PC-3 (cell line): ENCODE results near the gene CCDC192. TPM values are rescaled to one million over a fixed set of nuclear protein-coding genes. Genes with fewer than 3 reads are reported as not detected.

Experiments
- ATAC-seq: fragments of 200-7000 bp; cut with Tn5 transposase; 2 replicates; pipeline ENCODE4 v1.9.1; 2020; ENCODE audit warnings: mild to moderate bottlenecking, moderate library complexity
- BruUV-seq: library from RNA; stranded (reverse); fragments of 400-500 nt; replicated peaks from 2 replicates; lab custom pipeline; 2021; lab: Mats Ljungman, UMichigan
- CTCF ChIA-PET: fragments of 300-600 bp; sonication (Branson Sonifier 250); formaldehyde crosslinking; loops from one replicate; lab custom pipeline; 2022; ENCODE audit warnings: antibody characterized with exemption; lab: Charles Lee
- POLR2A ChIA-PET: fragments of 300-600 bp; sonication (Branson Sonifier 250); formaldehyde crosslinking; loops from one replicate; lab custom pipeline; 2022; ENCODE audit warnings: antibody characterized with exemption; ENCODE audit not compliant: unreplicated experiment; lab: Charles Lee
- DNase-seq: peaks from one replicate; pipeline ENCODE4 v3.0.0-alpha.2; 2015
- H2AFZ ChIP-seq: fragments of 300-600 bp; sonication (generic); 2 replicates; pipeline ENCODE4 v1.6.0; 2016; ENCODE audit warnings: antibody characterized with exemption, low read length
- H3F3A ChIP-seq: fragments of 300-600 bp; sonication (generic); one replicate; pipeline ENCODE4 v1.6.0; 2017; ENCODE audit warnings: antibody characterized with exemption, low read length, control low read depth, mild to moderate bottlenecking; ENCODE audit not compliant: unreplicated experiment
- H3K27ac ChIP-seq: fragments of 300-600 bp; sonication (generic); 2 replicates; pipeline ENCODE4 v1.5.1; 2016; ENCODE audit warnings: mild to moderate bottlenecking, low read length
- H3K27me3 ChIP-seq: fragments of 300-600 bp; sonication (generic); 2 replicates; pipeline ENCODE4 v1.6.1; 2016; ENCODE audit warnings: low read length, mixed read lengths
- H3K36me3 ChIP-seq: fragments of 300-600 bp; sonication (generic); 2 replicates; pipeline ENCODE4 v1.6.1; 2016; ENCODE audit warnings: low read depth, mixed run types, low read length, mixed read lengths
- H3K4me1 ChIP-seq: fragments of 300-600 bp; sonication (generic); 2 replicates; pipeline ENCODE4 v1.5.1; 2016; ENCODE audit warnings: low read length; ENCODE audit not compliant: insufficient read depth
- H3K4me2 ChIP-seq: fragments of 300-600 bp; sonication (generic); 2 replicates; pipeline ENCODE4 v1.6.0; 2016; ENCODE audit warnings: low read length
- H3K4me3 ChIP-seq: fragments of 300-600 bp; sonication (generic); 2 replicates; pipeline ENCODE4 v1.5.1; 2016; ENCODE audit warnings: mild to moderate bottlenecking, low read length, mixed read lengths
- H3K79me2 ChIP-seq: fragments of 300-600 bp; sonication (generic); 2 replicates; pipeline ENCODE4 v1.6.1; 2017; ENCODE audit warnings: low read length, mixed read lengths
- H3K9ac ChIP-seq: fragments of 300-600 bp; sonication (generic); 2 replicates; pipeline ENCODE4 v1.6.0; 2016; ENCODE audit warnings: mild to moderate bottlenecking, low read length
- H3K9me2 ChIP-seq: fragments of 300-600 bp; sonication (generic); replicated peaks from 2 replicates; pipeline ENCODE4 v1.6.1; 2016; ENCODE audit warnings: mixed run types, low read length, mixed read lengths
- H3K9me3 ChIP-seq: fragments of 300-600 bp; sonication (generic); 2 replicates; pipeline ENCODE4 v1.6.1; 2016; ENCODE audit warnings: low read length, mixed read lengths
- H4K20me1 ChIP-seq: fragments of 300-600 bp; sonication (generic); 2 replicates; pipeline ENCODE4 v1.6.1; 2016; ENCODE audit warnings: low read length, mixed read lengths
- EZH2 ChIP-seq: fragments of 300-600 bp; sonication (generic); IDR thresholded peaks from one replicate; pipeline ENCODE4 v1.6.1; 2017; ENCODE audit warnings: antibody characterized with exemption, mild to moderate bottlenecking, low read length; ENCODE audit not compliant: unreplicated experiment
- EZH2phosphoT487 ChIP-seq: fragments of 300-600 bp; sonication (generic); IDR thresholded peaks from 2 replicates; pipeline ENCODE4 v1.6.1; 2018; ENCODE audit warnings: mild to moderate bottlenecking, antibody characterized with exemption, low read length, borderline replicate concordance
- intact Hi-C: fragments of 100-400 bp; cut with micrococcal nuclease; formaldehyde crosslinking; loops from 2 replicates; pipeline ENCODE4 v1.9.0; 2023
- total RNA-seq: library from RNA; depleted of rRNA; stranded (reverse); fragments of >200 nt; gene quantifications from 2 replicates; pipeline ENCODE4 v1.2.3, GENCODE V29; 2014
- TF ChIP-seq, protein P1 (sequence below): fragments of 300-600 bp; sonication (generic); conservative IDR thresholded peaks from 2 replicates; pipeline ENCODE4 v1.5.1; 2017; ENCODE audit warnings: antibody characterized with exemption, low read depth, mild to moderate bottlenecking, low read length

CCDC192 gene
- total RNA-seq, 1 experiment from 2014 or later: not detected

- intact Hi-C loops: no loop called here
- POLR2A ChIA-PET: no interaction called here
- no TSS peak for BruUV-seq
Measured at GRCh38 chr5:127814588-127814973, 111.4 kb downstream of the CCDC192 start.

DNA sequence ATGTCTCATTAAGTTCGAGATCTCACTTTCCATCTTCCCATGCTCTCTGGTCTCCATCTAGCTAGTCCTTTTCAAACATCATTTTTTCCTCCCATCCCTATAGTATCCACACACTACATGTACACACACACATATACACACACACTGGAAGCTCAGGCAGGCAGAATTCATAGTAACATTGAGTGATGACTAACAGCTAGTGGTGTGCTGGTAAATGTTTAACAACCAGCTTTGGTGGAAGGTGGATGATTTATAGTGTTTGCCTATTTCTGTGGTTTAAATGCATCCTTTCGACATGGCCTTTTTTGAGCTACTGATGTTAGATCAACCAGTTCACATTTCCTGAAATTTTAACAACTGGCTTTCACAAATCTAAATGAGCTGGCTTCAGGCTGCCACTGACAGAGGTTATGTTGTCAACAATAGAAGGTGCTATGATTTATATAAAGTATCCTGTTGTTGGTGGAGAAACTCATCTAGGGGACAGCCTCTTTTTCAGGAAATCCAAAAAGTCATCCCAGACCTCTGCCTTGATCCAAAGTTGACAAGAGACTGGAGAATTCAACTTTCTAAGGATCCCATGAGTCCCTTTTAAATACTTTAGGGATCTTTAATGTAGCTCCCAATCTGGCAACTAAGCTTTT is 117.8 kb downstream of the CCDC192 start:
- Histone ChIP-seq H3K9me2 (0 out of 2 replicates have a peak, but pooled peaks cover 3% of the 10 kb centered on the region), H4K20me1 (no peaks in the 10 kb centered on the region), H3K27me3 (no peaks in the 10 kb centered on the region), H3K9me3 (no peaks in the 10 kb centered on the region), H3K4me1 (peaks cover 11% of the 10 kb centered on the region), H3K9ac (no peak overlapping the region), H2AFZ (no peak overlapping the region), H3K79me2 (no peaks in the 10 kb centered on the region), H3K4me2 (peak overlapping the region; percentile 37), H3K27ac (peak overlapping the region; percentile 32), H3K36me3 (no peaks in the 10 kb centered on the region), H3K4me3 (no peak overlapping the region), H3F3A (no peaks in the 10 kb centered on the region)
- ATAC-seq (peak; percentile 98), DNase-seq (peak; percentile 92)
- CTCF ChIA-PET: interaction anchor here (0.5 to 1.2 kb wide), 2 partner anchors 13 to 1019 kb away, joined by 3 to 4 read pairs; no protein-coding TSS in a partner anchor
- POLR2A ChIA-PET: interaction anchor here (0.6 to 1.0 kb wide), 5 partner anchors 14 to 386 kb away, joined by 3 to 6 read pairs (median 3); no protein-coding TSS in a partner anchor
- no TSS peak for BruUV-seq
- intact Hi-C loops: loop anchor here (1.0 to 5.0 kb wide), 5 partner anchors 8 to 63 kb away; no protein-coding TSS in a partner anchor
- TF ChIP-seq EZH2 (no peak), EZH2phosphoT487 (no peak)
- TF ChIP-seq, protein P1, sequence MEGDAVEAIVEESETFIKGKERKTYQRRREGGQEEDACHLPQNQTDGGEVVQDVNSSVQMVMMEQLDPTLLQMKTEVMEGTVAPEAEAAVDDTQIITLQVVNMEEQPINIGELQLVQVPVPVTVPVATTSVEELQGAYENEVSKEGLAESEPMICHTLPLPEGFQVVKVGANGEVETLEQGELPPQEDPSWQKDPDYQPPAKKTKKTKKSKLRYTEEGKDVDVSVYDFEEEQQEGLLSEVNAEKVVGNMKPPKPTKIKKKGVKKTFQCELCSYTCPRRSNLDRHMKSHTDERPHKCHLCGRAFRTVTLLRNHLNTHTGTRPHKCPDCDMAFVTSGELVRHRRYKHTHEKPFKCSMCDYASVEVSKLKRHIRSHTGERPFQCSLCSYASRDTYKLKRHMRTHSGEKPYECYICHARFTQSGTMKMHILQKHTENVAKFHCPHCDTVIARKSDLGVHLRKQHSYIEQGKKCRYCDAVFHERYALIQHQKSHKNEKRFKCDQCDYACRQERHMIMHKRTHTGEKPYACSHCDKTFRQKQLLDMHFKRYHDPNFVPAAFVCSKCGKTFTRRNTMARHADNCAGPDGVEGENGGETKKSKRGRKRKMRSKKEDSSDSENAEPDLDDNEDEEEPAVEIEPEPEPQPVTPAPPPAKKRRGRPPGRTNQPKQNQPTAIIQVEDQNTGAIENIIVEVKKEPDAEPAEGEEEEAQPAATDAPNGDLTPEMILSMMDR: no peak

More at GRCh38 chr5:127814588-127814973, 111.4 kb downstream of the CCDC192 start:
- no peaks in the 10 kb centered on the region for H3K36me3 ChIP-seq
- H3F3A ChIP-seq: no peaks in the 10 kb centered on the region
- H3K27me3 ChIP-seq: no peaks in the 10 kb centered on the region
- DNase-seq: no peak
- H3K4me2 ChIP-seq: peak overlapping the region; percentile 50; the same call in 1 of the 2 replicates
- H3K4me1 ChIP-seq: peaks cover 36% of the 10 kb centered on the region
- H3K9me2 ChIP-seq: no peaks in the 10 kb centered on the region
- ATAC-seq: no peak
- H3K27ac ChIP-seq: peak overlapping the region; percentile 73
- no peaks in the 10 kb centered on the region for H3K79me2 ChIP-seq
- H3K9me3 ChIP-seq: no peaks in the 10 kb centered on the region
- CTCF ChIA-PET: no interaction called here
- TF ChIP-seq EZH2phosphoT487: no peak
- TF ChIP-seq EZH2: no peak
- TF ChIP-seq, protein P1: no peak
- H3K9ac ChIP-seq: no peak overlapping the region
- no peak overlapping the region for H3K4me3 ChIP-seq
- H4K20me1 ChIP-seq: no peaks in the 10 kb centered on the region
- no peak overlapping the region for H2AFZ ChIP-seq

DNA sequence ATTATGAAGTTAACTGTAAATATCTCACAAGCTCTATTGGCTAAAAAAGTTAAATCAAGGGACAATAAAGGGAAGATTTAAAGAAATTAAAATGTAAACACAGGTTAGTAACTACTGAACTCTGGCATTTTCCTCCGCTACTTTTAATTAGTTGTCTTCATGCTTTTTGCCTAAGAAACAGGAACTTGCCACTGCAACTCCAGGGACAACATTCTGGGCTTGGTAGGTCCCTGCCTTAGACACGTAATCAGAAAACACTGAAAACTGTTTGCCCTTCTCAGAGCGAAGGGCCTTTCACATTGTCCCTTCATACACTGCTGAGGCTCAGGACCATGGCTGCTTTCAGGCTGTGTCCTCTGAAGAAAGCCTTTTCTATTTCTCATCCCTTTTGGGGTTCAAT is 118.7 kb downstream of the CCDC192 start:
- no peak overlapping the region for H3K9ac ChIP-seq
- H3K27ac ChIP-seq: no peak overlapping the region
- DNase-seq: no peak
- no TSS peak for BruUV-seq
- H3K79me2 ChIP-seq: no peaks in the 10 kb centered on the region
- no peaks in the 10 kb centered on the region for H3K27me3 ChIP-seq
- ChIA-PET POLR2A (no interaction called here), CTCF (interaction anchor here (1.2 kb wide), 1 partner anchor 12 kb away, joined by 4 read pairs; no protein-coding TSS in a partner anchor)
- no peak overlapping the region for H3K4me3 ChIP-seq
- no peaks in the 10 kb centered on the region for H3K36me3 ChIP-seq
- H2AFZ ChIP-seq: no peak overlapping the region
- TF ChIP-seq, protein P1: no peak
- TF ChIP-seq EZH2 (no peak), EZH2phosphoT487 (no peak)
- intact Hi-C loops: loop anchor here (1.0 to 5.0 kb wide), 5 partner anchors 9 to 64 kb away; no protein-coding TSS in a partner anchor
- no peak overlapping the region for H3K4me2 ChIP-seq
- H3K4me1 ChIP-seq: peaks cover 11% of the 10 kb centered on the region
- 0 out of 2 replicates have a peak, but pooled peaks cover 3% of the 10 kb centered on the region for H3K9me2 ChIP-seq
- no peaks in the 10 kb centered on the region for H3F3A ChIP-seq
- H4K20me1 ChIP-seq: no peaks in the 10 kb centered on the region
- no peaks in the 10 kb centered on the region for H3K9me3 ChIP-seq
- ATAC-seq: no peak
